Activated CD8-positive, alpha-beta T cell treated with anti-CD3 and anti-CD28 coated beads for 36 hours (primary cell): ENCODE data around the gene ACHE. TPM values are rescaled to one million over a fixed set of nuclear protein-coding genes. Genes with fewer than 3 reads are reported as not detected.

Experiments
- ATAC-seq: fragments of 200-7000 bp; cut with Tn5 transposase; one replicate; pipeline ENCODE4 v1.10.0; 2021; ENCODE audit warnings: mild to moderate bottlenecking, moderate library complexity
- CTCF ChIA-PET: fragments of 350-600 bp; sonication (Branson Sonifier 250); formaldehyde crosslinking; loops from one replicate; lab custom pipeline; 2021; ENCODE audit warnings: antibody characterized with exemption; lab: Charles Lee
- POLR2A ChIA-PET: fragments of 350-600 bp; sonication (Branson Sonifier 250); formaldehyde crosslinking; loops from one replicate; lab custom pipeline; 2021; ENCODE audit warnings: antibody characterized with exemption; lab: Charles Lee
- DNase-seq: peaks from one replicate; pipeline ENCODE4 v3.0.0-alpha.2; 2020
- H3K27ac Mint-ChIP-seq: one replicate; pipeline ENCODE4 v1.8.0; 2021; ENCODE audit warnings: mild to moderate bottlenecking, mixed read lengths
- H3K27me3 Mint-ChIP-seq: one replicate; pipeline ENCODE4 v1.8.0; 2021; ENCODE audit warnings: mixed read lengths
- H3K36me3 Mint-ChIP-seq: one replicate; pipeline ENCODE4 v1.8.0; 2021; ENCODE audit warnings: low read depth, mixed read lengths
- H3K4me1 Mint-ChIP-seq: one replicate; pipeline ENCODE4 v1.8.0; 2021; ENCODE audit warnings: low read depth, mixed read lengths
- H3K4me3 Mint-ChIP-seq: one replicate; pipeline ENCODE4 v1.8.0; 2021; ENCODE audit warnings: mild to moderate bottlenecking, moderate library complexity, mixed read lengths
- H3K9me3 Mint-ChIP-seq: one replicate; pipeline ENCODE4 v1.8.0; 2021; ENCODE audit warnings: mixed read lengths
- CTCF ChIP-seq: fragments of 200-600 bp; IDR thresholded peaks from one replicate; pipeline ENCODE4 v1.8.0; 2022; ENCODE audit warnings: antibody characterized with exemption, mild to moderate bottlenecking
- intact Hi-C: fragments of 100-400 bp; cut with micrococcal nuclease; formaldehyde crosslinking; loops from one replicate; pipeline ENCODE4 v1.10.0; 2022
- total RNA-seq, 2 experiments: library from RNA; stranded (reverse); gene quantifications; one replicate each; pipeline ENCODE4 v1.2.3, GENCODE V29; 2021

Gene ACHE
- total RNA-seq, 2 experiments from 2014 or later: 0.25 TPM; not detected in 1

GRCh38 chr7:100882201-100882600, 13.5 kb downstream of the ACHE start:
- H3K4me3 Mint-ChIP-seq: no peak overlapping the region
- no peak for TF ChIP-seq CTCF
- DNase-seq (no peak), ATAC-seq (no peak)
- peaks cover 57% of the 10 kb centered on the region for H3K4me1 Mint-ChIP-seq
- peak overlapping the region; percentile 56 for H3K27ac Mint-ChIP-seq
- intact Hi-C loops: no loop called here
- CTCF ChIA-PET: interaction anchor here (0.6 kb wide), 1 partner anchor 31 kb away, joined by 3 read pairs; no protein-coding TSS in a partner anchor
- no peaks in the 10 kb centered on the region for H3K9me3 Mint-ChIP-seq
- no peaks in the 10 kb centered on the region for H3K27me3 Mint-ChIP-seq
- H3K36me3 Mint-ChIP-seq: peaks cover 84% of the 10 kb centered on the region
- POLR2A ChIA-PET: no interaction called here

GRCh38 chr7:100881136-100881535, 14.6 kb downstream of the ACHE start:
- no peak for DNase-seq
- intact Hi-C loops: no loop called here
- POLR2A ChIA-PET: interaction anchor here (0.7 kb wide), 1 partner anchor 8 kb away, joined by 4 read pairs; no protein-coding TSS in a partner anchor
- CTCF ChIA-PET: no interaction called here
- peaks cover 55% of the 10 kb centered on the region for H3K4me1 Mint-ChIP-seq
- ATAC-seq: no peak
- no peak for TF ChIP-seq CTCF
- no peaks in the 10 kb centered on the region for H3K9me3 Mint-ChIP-seq
- peaks cover 82% of the 10 kb centered on the region for H3K36me3 Mint-ChIP-seq
- peak overlapping the region; percentile 27 for H3K27ac Mint-ChIP-seq
- H3K4me3 Mint-ChIP-seq: no peak overlapping the region
- H3K27me3 Mint-ChIP-seq: no peaks in the 10 kb centered on the region

- Mint-ChIP-seq H3K27ac (no peak overlapping the region), H3K27me3 (no peaks in the 10 kb centered on the region), H3K9me3 (no peaks in the 10 kb centered on the region), H3K4me3 (no peak overlapping the region), H3K36me3 (peaks cover 80% of the 10 kb centered on the region), H3K4me1 (peaks cover 52% of the 10 kb centered on the region)
- TF ChIP-seq CTCF: no peak
- DNase-seq (no peak), ATAC-seq (no peak)
- ChIA-PET CTCF (no interaction called here), POLR2A (interaction anchor here (0.7 kb wide), 1 partner anchor 8 kb away, joined by 4 read pairs; no protein-coding TSS in a partner anchor)
- intact Hi-C loops: no loop called here
Observed at GRCh38 chr7:100880645-100881044, 15.0 kb downstream of the ACHE start.

- POLR2A ChIA-PET: interaction anchor here (0.7 kb wide), 1 partner anchor 85 kb away, joined by 4 read pairs; no protein-coding TSS in a partner anchor
- no peak for DNase-seq
- H3K27ac Mint-ChIP-seq: peak overlapping the region; percentile 39
- ATAC-seq: no peak
- no peaks in the 10 kb centered on the region for H3K9me3 Mint-ChIP-seq
- H3K4me3 Mint-ChIP-seq: no peak overlapping the region
- no peaks in the 10 kb centered on the region for H3K27me3 Mint-ChIP-seq
- H3K36me3 Mint-ChIP-seq: peaks cover 80% of the 10 kb centered on the region
- intact Hi-C loops: no loop called here
- CTCF ChIA-PET: no interaction called here
- peaks cover 50% of the 10 kb centered on the region for H3K4me1 Mint-ChIP-seq
- TF ChIP-seq CTCF: no peak
Observed at GRCh38 chr7:100879685-100880261, 15.9 kb downstream of the ACHE start.

- DNase-seq: no peak
- H3K27ac Mint-ChIP-seq: peak overlapping the region; percentile 71
- H3K4me3 Mint-ChIP-seq: no peak overlapping the region
- ChIA-PET POLR2A (interaction anchor here (6.8 kb wide), 1 partner anchor 8 kb away, joined by 167 read pairs; the partner anchor contains the start of gene UFSP1), CTCF (interaction anchor here (0.7 to 1.9 kb wide), 2 partner anchors 9 to 11 kb away, joined by 3 to 9 read pairs; partner anchors contain the start of gene UFSP1)
- TF ChIP-seq CTCF: no peak
- no peaks in the 10 kb centered on the region for H3K27me3 Mint-ChIP-seq
- ATAC-seq: no peak
- H3K4me1 Mint-ChIP-seq: peaks cover 47% of the 10 kb centered on the region
- intact Hi-C loops: no loop called here
- H3K9me3 Mint-ChIP-seq: no peaks in the 10 kb centered on the region
- H3K36me3 Mint-ChIP-seq: peaks cover 80% of the 10 kb centered on the region
Observed at GRCh38 chr7:100878685-100879084, 17.0 kb downstream of the ACHE start.
